Measurements from ENCODE around the gene NR1I3.
"Not testable (repeated sequence)": the region's sequence is repeated elsewhere in the genome, so short reads cannot be mapped to it uniquely, and the experiment has no call there.

DNA sequence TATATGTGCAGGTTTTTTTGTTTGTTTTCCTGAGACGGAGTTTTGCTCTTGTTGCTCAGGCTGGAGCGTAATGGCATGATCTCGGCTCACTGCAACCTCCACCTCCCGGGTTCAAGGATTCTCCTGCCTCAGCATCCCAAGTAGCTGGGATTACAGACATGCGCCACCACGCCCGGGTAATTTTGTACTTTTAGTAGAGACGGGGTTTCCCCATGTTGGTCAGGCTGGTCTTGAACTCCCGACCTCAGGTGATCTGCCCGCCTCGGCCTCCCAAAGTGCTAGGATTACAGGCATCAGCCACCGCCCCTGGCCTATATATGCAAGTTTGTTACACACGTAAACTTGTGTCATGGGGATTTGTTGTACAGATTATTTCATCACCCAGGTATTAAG is 13.3 kb downstream of the NR1I3 start:
- TF ChIP-seq, protein P1, sequence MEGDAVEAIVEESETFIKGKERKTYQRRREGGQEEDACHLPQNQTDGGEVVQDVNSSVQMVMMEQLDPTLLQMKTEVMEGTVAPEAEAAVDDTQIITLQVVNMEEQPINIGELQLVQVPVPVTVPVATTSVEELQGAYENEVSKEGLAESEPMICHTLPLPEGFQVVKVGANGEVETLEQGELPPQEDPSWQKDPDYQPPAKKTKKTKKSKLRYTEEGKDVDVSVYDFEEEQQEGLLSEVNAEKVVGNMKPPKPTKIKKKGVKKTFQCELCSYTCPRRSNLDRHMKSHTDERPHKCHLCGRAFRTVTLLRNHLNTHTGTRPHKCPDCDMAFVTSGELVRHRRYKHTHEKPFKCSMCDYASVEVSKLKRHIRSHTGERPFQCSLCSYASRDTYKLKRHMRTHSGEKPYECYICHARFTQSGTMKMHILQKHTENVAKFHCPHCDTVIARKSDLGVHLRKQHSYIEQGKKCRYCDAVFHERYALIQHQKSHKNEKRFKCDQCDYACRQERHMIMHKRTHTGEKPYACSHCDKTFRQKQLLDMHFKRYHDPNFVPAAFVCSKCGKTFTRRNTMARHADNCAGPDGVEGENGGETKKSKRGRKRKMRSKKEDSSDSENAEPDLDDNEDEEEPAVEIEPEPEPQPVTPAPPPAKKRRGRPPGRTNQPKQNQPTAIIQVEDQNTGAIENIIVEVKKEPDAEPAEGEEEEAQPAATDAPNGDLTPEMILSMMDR (IDR thresholded peaks at IDR 0.05), result not testable (repeated sequence)
- not testable (repeated sequence) for TF ChIP-seq POLR2AphosphoS5 (IDR thresholded peaks at IDR 0.05; ENCODE audit: insufficient read depth in 1 of 2, low read depth in 1 of 2)
